ENCODE results near the gene CLDN2.
"Not testable (repeated sequence)": the region's sequence is repeated elsewhere in the genome, so short reads cannot be mapped to it uniquely, and the experiment has no call there.

The CLDN2 gene

GRCh38 chrX:106959901-106960300, 39.7 kb downstream of the CLDN2 start:
- no peak for TF ChIP-seq CTCF (IDR thresholded peaks at IDR 0.05)
- no peaks in the 10 kb centered on the region for H3K4me1 ChIP-seq (ENCODE audit: control insufficient read depth in 1 of 2, insufficient read depth in 1 of 2, low read depth in 1 of 2, low read length in 1 of 2)
- no peak overlapping the region for H3K4me3 ChIP-seq (ENCODE audit: low read depth in 1 of 2, low read length in 1 of 2)
- H3K9me3 ChIP-seq, result no peaks in the 10 kb centered on the region
- H3K36me3 ChIP-seq, result no peaks in the 10 kb centered on the region
- no peak overlapping the region for H3K27ac ChIP-seq
- no peaks in the 10 kb centered on the region for H3K27me3 ChIP-seq

GRCh38 chrX:106963111-106963510, 42.9 kb downstream of the CLDN2 start:
- Histone ChIP-seq H3K36me3 (no peaks in the 10 kb centered on the region), H3K9me3 (no peaks in the 10 kb centered on the region)

GRCh38 chrX:106964290-106964689, 44.1 kb downstream of the CLDN2 start:
- H3K27me3 ChIP-seq, result no peaks in the 10 kb centered on the region
- no peaks in the 10 kb centered on the region for H3K9me3 ChIP-seq

More at GRCh38 chrX:106963111-106963510, 42.9 kb downstream of the CLDN2 start:
- H3K4me3 ChIP-seq (ENCODE audit: low read depth in 1 of 2, low read length in 1 of 2), result no peak overlapping the region
- H3K4me1 ChIP-seq (ENCODE audit: control insufficient read depth in 1 of 2, insufficient read depth in 1 of 2, low read depth in 1 of 2, low read length in 1 of 2), result no peaks in the 10 kb centered on the region
- H3K27me3 ChIP-seq, result no peaks in the 10 kb centered on the region
- H3K27ac ChIP-seq, result no peak overlapping the region
- TF ChIP-seq CTCF (IDR thresholded peaks at IDR 0.05), result no peak

GRCh38 chrX:106966547-106966946, 46.3 kb downstream of the CLDN2 start:
- not testable (repeated sequence) for H3K27ac ChIP-seq; H3K4me1 ChIP-seq (ENCODE audit: control insufficient read depth in 1 of 2, insufficient read depth in 1 of 2, low read depth in 1 of 2, low read length in 1 of 2); H3K27me3 ChIP-seq; H3K4me3 ChIP-seq (ENCODE audit: low read depth in 1 of 2, low read length in 1 of 2); H3K9me3 ChIP-seq; H3K36me3 ChIP-seq

More at GRCh38 chrX:106964290-106964689, 44.1 kb downstream of the CLDN2 start:
- H3K36me3 ChIP-seq, result no peaks in the 10 kb centered on the region
- H3K27ac ChIP-seq, result no peak overlapping the region
- H3K4me3 ChIP-seq (ENCODE audit: low read depth in 1 of 2, low read length in 1 of 2), result no peak overlapping the region
- no peaks in the 10 kb centered on the region for H3K4me1 ChIP-seq (ENCODE audit: control insufficient read depth in 1 of 2, insufficient read depth in 1 of 2, low read depth in 1 of 2, low read length in 1 of 2)
- TF ChIP-seq CTCF (IDR thresholded peaks at IDR 0.05), result no peak

- no peaks in the 10 kb centered on the region for H3K36me3 ChIP-seq
- H3K27ac ChIP-seq, result no peak overlapping the region
- no peak for TF ChIP-seq CTCF (IDR thresholded peaks at IDR 0.05)
- H3K4me3 ChIP-seq (ENCODE audit: low read depth in 1 of 2, low read length in 1 of 2), result no peak overlapping the region
- no peaks in the 10 kb centered on the region for H3K9me3 ChIP-seq
- H3K27me3 ChIP-seq, result no peaks in the 10 kb centered on the region
- H3K4me1 ChIP-seq (ENCODE audit: control insufficient read depth in 1 of 2, insufficient read depth in 1 of 2, low read depth in 1 of 2, low read length in 1 of 2), result no peaks in the 10 kb centered on the region
Observed at GRCh38 chrX:106972896-106973295, 52.7 kb downstream of the CLDN2 start.

GRCh38 chrX:106973433-106974149, 53.4 kb downstream of the CLDN2 start:
- Histone ChIP-seq H3K9me3 (no peaks in the 10 kb centered on the region), H3K36me3 (no peaks in the 10 kb centered on the region)

More at GRCh38 chrX:106973433-106974149, 53.4 kb downstream of the CLDN2 start:
- TF ChIP-seq CTCF (IDR thresholded peaks at IDR 0.05), result no peak
- no peak overlapping the region for H3K4me3 ChIP-seq (ENCODE audit: low read depth in 1 of 2, low read length in 1 of 2)
- no peaks in the 10 kb centered on the region for H3K27me3 ChIP-seq
- H3K4me1 ChIP-seq (ENCODE audit: control insufficient read depth in 1 of 2, insufficient read depth in 1 of 2, low read depth in 1 of 2, low read length in 1 of 2), result no peaks in the 10 kb centered on the region
- H3K27ac ChIP-seq, result no peak overlapping the region

Data from neutrophil (primary cell).